Neutrophil (primary cell): ENCODE data around the gene NUAK1.

ENCODE experiments used
- H3K27ac ChIP-seq: fragments of 200-600 bp; sonication (generic); 2 replicates; pipeline ENCODE4 v1.5.1; 2016; ENCODE audit warnings: mild to moderate bottlenecking, moderate library complexity
- H3K27me3 ChIP-seq: fragments of 200-600 bp; sonication (generic); 2 replicates; pipeline ENCODE4 v1.6.0; 2016; ENCODE audit warnings: mild to moderate bottlenecking
- H3K36me3 ChIP-seq: fragments of 200-600 bp; sonication (generic); 2 replicates; pipeline ENCODE4 v1.5.1; 2017
- H3K4me1 ChIP-seq, 2 experiments: fragments of 200-600 bp in 1 of 2; sonication (generic) in 1 of 2; 1 replicate in 1 of 2; 2 replicates in 1 of 2; pipeline versions ENCODE4 v1.5.1 to v1.6.1; 2013 to 2016; ENCODE audit warnings: low read depth in 1 of 2, low read length in 1 of 2, mild to moderate bottlenecking in 1 of 2, moderate library complexity in 1 of 2; ENCODE audit not compliant: control insufficient read depth in 1 of 2, insufficient read depth in 1 of 2
- H3K4me3 ChIP-seq, 2 experiments: fragments of 200-600 bp in 1 of 2; sonication (generic) in 1 of 2; 1 replicate in 1 of 2; 2 replicates in 1 of 2; pipeline ENCODE4 v1.5.1; 2013 to 2016; ENCODE audit warnings: low read depth in 1 of 2, low read length in 1 of 2, mild to moderate bottlenecking in 1 of 2, moderate library complexity in 1 of 2
- H3K9me3 ChIP-seq: fragments of 200-600 bp; sonication (generic); 2 replicates; pipeline ENCODE4 v1.5.1; 2016
- TF ChIP-seq, protein P1 (sequence below): fragments of 200-600 bp; sonication (generic); IDR thresholded peaks from 2 replicates; pipeline ENCODE4 v1.5.1; 2016; ENCODE audit warnings: antibody characterized with exemption

NUAK1 gene

GRCh38 chr12:106082216-106083175 lies 56.3 kb downstream of the NUAK1 start:
- Histone ChIP-seq H3K9me3 (no peaks in the 10 kb centered on the region), H3K27ac (no peak overlapping the region), H3K4me1 (no peaks in the 10 kb centered on the region), H3K27me3 (peaks cover 25% of the 10 kb centered on the region), H3K4me3 (no peak overlapping the region), H3K36me3 (no peaks in the 10 kb centered on the region)
- TF ChIP-seq, protein P1, sequence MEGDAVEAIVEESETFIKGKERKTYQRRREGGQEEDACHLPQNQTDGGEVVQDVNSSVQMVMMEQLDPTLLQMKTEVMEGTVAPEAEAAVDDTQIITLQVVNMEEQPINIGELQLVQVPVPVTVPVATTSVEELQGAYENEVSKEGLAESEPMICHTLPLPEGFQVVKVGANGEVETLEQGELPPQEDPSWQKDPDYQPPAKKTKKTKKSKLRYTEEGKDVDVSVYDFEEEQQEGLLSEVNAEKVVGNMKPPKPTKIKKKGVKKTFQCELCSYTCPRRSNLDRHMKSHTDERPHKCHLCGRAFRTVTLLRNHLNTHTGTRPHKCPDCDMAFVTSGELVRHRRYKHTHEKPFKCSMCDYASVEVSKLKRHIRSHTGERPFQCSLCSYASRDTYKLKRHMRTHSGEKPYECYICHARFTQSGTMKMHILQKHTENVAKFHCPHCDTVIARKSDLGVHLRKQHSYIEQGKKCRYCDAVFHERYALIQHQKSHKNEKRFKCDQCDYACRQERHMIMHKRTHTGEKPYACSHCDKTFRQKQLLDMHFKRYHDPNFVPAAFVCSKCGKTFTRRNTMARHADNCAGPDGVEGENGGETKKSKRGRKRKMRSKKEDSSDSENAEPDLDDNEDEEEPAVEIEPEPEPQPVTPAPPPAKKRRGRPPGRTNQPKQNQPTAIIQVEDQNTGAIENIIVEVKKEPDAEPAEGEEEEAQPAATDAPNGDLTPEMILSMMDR = no peak

GRCh38 chr12:106081606-106082005 lies 57.1 kb downstream of the NUAK1 start:
- no peaks in the 10 kb centered on the region for H3K9me3 ChIP-seq
- H3K4me1 ChIP-seq = no peaks in the 10 kb centered on the region
- TF ChIP-seq, protein P1 = no peak
- H3K27me3 ChIP-seq = peaks cover 25% of the 10 kb centered on the region
- H3K4me3 ChIP-seq = no peak overlapping the region
- H3K27ac ChIP-seq = no peak overlapping the region
- H3K36me3 ChIP-seq = no peaks in the 10 kb centered on the region

- Histone ChIP-seq H3K4me3 (no peak overlapping the region), H3K36me3 (no peaks in the 10 kb centered on the region), H3K27me3 (peaks cover 25% of the 10 kb centered on the region), H3K4me1 (no peaks in the 10 kb centered on the region), H3K27ac (no peak overlapping the region), H3K9me3 (no peaks in the 10 kb centered on the region)
- TF ChIP-seq, protein P1 = no peak
Measured at GRCh38 chr12:106080791-106081170, 58.0 kb downstream of the NUAK1 start.

GRCh38 chr12:106080041-106080790 lies 58.5 kb downstream of the NUAK1 start:
- Histone ChIP-seq H3K4me3 (no peak overlapping the region), H3K4me1 (no peaks in the 10 kb centered on the region), H3K36me3 (no peaks in the 10 kb centered on the region), H3K27me3 (peaks cover 25% of the 10 kb centered on the region), H3K27ac (no peak overlapping the region), H3K9me3 (no peaks in the 10 kb centered on the region)
- TF ChIP-seq, protein P1 = no peak

- Histone ChIP-seq H3K9me3 (no peaks in the 10 kb centered on the region), H3K36me3 (no peaks in the 10 kb centered on the region), H3K4me3 (no peak overlapping the region), H3K27me3 (peaks cover 19% of the 10 kb centered on the region), H3K27ac (no peak overlapping the region), H3K4me1 (no peaks in the 10 kb centered on the region)
- TF ChIP-seq, protein P1 = no peak
Measured at GRCh38 chr12:106079148-106079738, 59.5 kb downstream of the NUAK1 start.
